GM12878 (cell line): ENCODE measurements around the gene PIERCE2. TPM values are rescaled to one million over a fixed set of nuclear protein-coding genes. Genes with fewer than 3 reads are reported as not detected.

Source experiments
- ATAC-seq: fragments of 200-7000 bp; cut with Tn5 transposase; 3 replicates; pipeline ENCODE4 v1.9.1; 2020; ENCODE audit warnings: mild to moderate bottlenecking, moderate library complexity
- BruUV-seq: library from RNA; stranded (reverse); fragments of 400-500 nt; replicated peaks from 2 replicates; lab custom pipeline; 2021; lab: Mats Ljungman, UMichigan
- CTCF ChIA-PET: fragments of 300-600 bp; sonication (Branson Sonifier 250); formaldehyde crosslinking; extraction: SDS; loops from one replicate; lab custom pipeline; 2021; ENCODE audit warnings: inconsistent platforms; lab: Yijun Ruan, JAX
- POLR2A ChIA-PET: fragments of 350-600 bp; formaldehyde crosslinking; extraction: SDS; loops from one replicate; lab custom pipeline; 2021; ENCODE audit warnings: inconsistent platforms; lab: Charles Lee
- RAD21 ChIA-PET: fragments of 300-600 bp; sonication (Branson Sonifier 250); formaldehyde crosslinking; loops from one replicate; lab custom pipeline; 2023; ENCODE audit warnings: antibody characterized with exemption; ENCODE audit not compliant: unreplicated experiment; lab: Charles Lee
- SMC1A ChIA-PET: fragments of 300-600 bp; sonication (Branson Sonifier 250); formaldehyde crosslinking; loops from one replicate; lab custom pipeline; 2023; ENCODE audit not compliant: unreplicated experiment, uncharacterized antibody; lab: Charles Lee
- DNase-seq: peaks from one replicate; pipeline ENCODE4 v3.0.0-alpha.2; 2011; ENCODE audit warnings: low read depth, low spot score
- FAIRE-seq: peaks from 3 replicates; lab custom pipeline; 2011; peaks lifted over from hg19 to GRCh38; lab: Jason Lieb, UNC
- H2AFZ ChIP-seq: 2 replicates; pipeline ENCODE4 v1.6.0; 2011; ENCODE audit warnings: low read depth, low read length, control low read depth; ENCODE audit not compliant: control insufficient read depth
- H3K27ac ChIP-seq: 2 replicates; pipeline ENCODE4 v1.5.1; 2011; ENCODE audit warnings: control low read depth; ENCODE audit not compliant: control insufficient read depth, insufficient read depth
- H3K27me3 ChIP-seq, 2 experiments: replicated peaks in 1 of 2; 2 replicates each; pipeline versions ENCODE4 v1.6.0 to v1.6.1; 2011; ENCODE audit warnings: low read length in 1 of 2; ENCODE audit not compliant: control insufficient read depth in 2 of 2, insufficient read depth in 2 of 2
- H3K36me3 ChIP-seq, 2 experiments: 2 replicates each; pipeline ENCODE4 v1.5.1; 2011; ENCODE audit warnings: low read length in 1 of 2; ENCODE audit not compliant: control insufficient read depth in 2 of 2, insufficient read depth in 2 of 2
- H3K4me1 ChIP-seq: 2 replicates; pipeline ENCODE4 v1.6.1; 2011; ENCODE audit warnings: mild to moderate bottlenecking, low read length, moderate library complexity, mixed read lengths; ENCODE audit not compliant: control insufficient read depth, insufficient read depth
- H3K4me2 ChIP-seq: 2 replicates; pipeline ENCODE4 v1.6.0; 2011; ENCODE audit warnings: control low read depth; ENCODE audit not compliant: control insufficient read depth, insufficient read depth
- H3K4me3 ChIP-seq: fragments of 200-600 bp; sonication (generic); 2 replicates; pipeline ENCODE4 v1.5.1; 2016
- H3K79me2 ChIP-seq: 2 replicates; pipeline ENCODE4 v1.6.0; 2011; ENCODE audit warnings: low read length; ENCODE audit not compliant: control insufficient read depth, insufficient read depth
- H3K9ac ChIP-seq: 2 replicates; pipeline ENCODE4 v1.8.0; 2011; ENCODE audit warnings: low read length, control low read depth, mixed read lengths; ENCODE audit not compliant: control insufficient read depth, insufficient read depth
- H3K9me3 ChIP-seq: replicated peaks from 3 replicates; pipeline ENCODE4 v1.5.1; 2011; ENCODE audit warnings: mild to moderate bottlenecking, low read length; ENCODE audit not compliant: control insufficient read depth, insufficient read depth
- H4K20me1 ChIP-seq: 2 replicates; pipeline ENCODE4 v1.6.0; 2011; ENCODE audit not compliant: control insufficient read depth, insufficient read depth
- CREB1 ChIP-seq: IDR thresholded peaks from 2 replicates; pipeline ENCODE4 v1.6.1; 2012; ENCODE audit warnings: low read depth, mild to moderate bottlenecking, inconsistent platforms
- PAX5 ChIP-seq: IDR thresholded peaks from 2 replicates; pipeline ENCODE4 v1.6.1; 2011; ENCODE audit warnings: low read depth, low read length, borderline replicate concordance
- PAX8 ChIP-seq: fragments of 450-650 bp; IDR thresholded peaks from 2 replicates; pipeline ENCODE4 v1.6.1; 2017; ENCODE audit warnings: mild to moderate bottlenecking, moderate library complexity
- POLR2A ChIP-seq: IDR thresholded peaks from 2 replicates; pipeline ENCODE4 v1.6.1; 2011; ENCODE audit warnings: low read depth, mild to moderate bottlenecking, low read length
- SMAD5 ChIP-seq: IDR thresholded peaks from 2 replicates; pipeline ENCODE4 v1.6.1; 2016; ENCODE audit warnings: antibody characterized with exemption, low read depth
- SREBF1 ChIP-seq: IDR thresholded peaks from 2 replicates; pipeline ENCODE4 v1.6.1; 2012; ENCODE audit warnings: mild to moderate bottlenecking, low read length
- SUPT20H ChIP-seq: IDR thresholded peaks from 2 replicates; pipeline ENCODE4 v1.6.1; 2011; ENCODE audit warnings: low read depth, mild to moderate bottlenecking, low read length, moderate library complexity, borderline replicate concordance; ENCODE audit not compliant: control insufficient read depth
- TCF7 ChIP-seq: IDR thresholded peaks from 2 replicates; pipeline ENCODE4 v1.6.1; 2014; ENCODE audit warnings: antibody characterized with exemption, borderline replicate concordance
- ZNF384 ChIP-seq: IDR thresholded peaks from 2 replicates; pipeline ENCODE4 v1.6.1; 2012; ENCODE audit warnings: low read depth, mild to moderate bottlenecking, low read length, improper control_type of control experiment, borderline replicate concordance
- ZZZ3 ChIP-seq: IDR thresholded peaks from 2 replicates; pipeline ENCODE4 v1.6.1; 2011; ENCODE audit warnings: low read depth; ENCODE audit not compliant: control insufficient read depth, insufficient read length
- WGBS: methylation state at CpG from one replicate; pipeline ENCODE4 v1.1.6; 2016; ENCODE audit warnings: low lambda C conversion rate; ENCODE audit not compliant: insufficient replicate concordance, insufficient coverage; ENCODE audit errors: missing lambda C conversion rate; 5-methylcytosine and 5-hydroxymethylcytosine counted together
- in situ Hi-C: fragments of 300-500 bp; cut with MboI; formaldehyde crosslinking; loops from 9 replicates; pipeline ENCODE4 v1.14.3; 2018; ENCODE audit warnings: mixed read lengths
- intact Hi-C: fragments of 100-400 bp; cut with micrococcal nuclease; formaldehyde crosslinking; loops from one replicate; pipeline ENCODE4 v1.14.2; 2022; ENCODE audit not compliant: unreplicated experiment
- polyA plus RNA-seq, 11 experiments: library from polyadenylated mRNA; depleted of rRNA in 4 of 11; unstranded in 6 of 11; stranded (reverse) in 5 of 11; fragments of >200 nt; fragmentation: Nextera tagmentation in 4 of 11; fragmentation: Illumina TruSeq in 1 of 11; extraction: Ambion mirVana in 4 of 11; extraction: Trizol in 1 of 11; gene quantifications; 1 replicate in 1 of 11; 2 replicates in 10 of 11; pipeline versions ENCODE4 v1.2.1 to v1.2.3, GENCODE V29; 2011 to 2016; ENCODE audit warnings: inconsistent platforms in 2 of 11, missing spikeins in 2 of 11, low read depth in 1 of 11
- total RNA-seq, 4 experiments: library from RNA; depleted of rRNA in 3 of 4; stranded (reverse); fragments of >200 nt in 3 of 4; fragmentation: Illumina TruSeq in 1 of 4; extraction: Trizol in 1 of 4; gene quantifications; 2 replicates each; pipeline versions ENCODE4 v1.2.1 to v1.2.3, GENCODE V29; 2013 to 2021
- TF ChIP-seq, protein P1 (sequence below): fragments of 450-650 bp; IDR thresholded peaks from 2 replicates; pipeline ENCODE4 v1.6.1; 2018; ENCODE audit warnings: borderline replicate concordance, mild to moderate bottlenecking; ENCODE audit not compliant: partially characterized antibody
- TF ChIP-seq, protein P2 (sequence below): IDR thresholded peaks from 2 replicates; pipeline ENCODE4 v1.6.1; 2011; ENCODE audit warnings: borderline replicate concordance, low read depth, mild to moderate bottlenecking, moderate library complexity, low read length; ENCODE audit not compliant: insufficient read depth, poor library complexity, severe bottlenecking
- TF ChIP-seq, protein P3 (sequence below): fragments of 450-650 bp; IDR thresholded peaks from 2 replicates; pipeline ENCODE4 v1.6.1; 2018; ENCODE audit warnings: mild to moderate bottlenecking, low read depth, moderate library complexity; ENCODE audit not compliant: partially characterized antibody
- TF ChIP-seq, protein P4 (sequence below), 3 experiments: IDR thresholded peaks in 2 of 3; conservative IDR thresholded peaks in 1 of 3; 2 replicates each; pipeline ENCODE4 v1.5.1; 2011; ENCODE audit warnings: low read depth in 3 of 3, low read length in 3 of 3, mild to moderate bottlenecking in 3 of 3, control low read depth in 2 of 3, moderate library complexity in 2 of 3, inconsistent platforms in 1 of 3, mixed read lengths in 1 of 3; ENCODE audit not compliant: control insufficient read depth in 2 of 3, insufficient read depth in 1 of 3; ENCODE audit errors: extremely low read depth in 1 of 3

The PIERCE2 gene
- total and polyA plus RNA-seq, 10 of the 15 experiments (the other 5 are each of a cell fraction or from before 2014, with no cell fraction given): 0.33 to 1.4 (median 0.89) TPM; not detected in 1

DNA sequence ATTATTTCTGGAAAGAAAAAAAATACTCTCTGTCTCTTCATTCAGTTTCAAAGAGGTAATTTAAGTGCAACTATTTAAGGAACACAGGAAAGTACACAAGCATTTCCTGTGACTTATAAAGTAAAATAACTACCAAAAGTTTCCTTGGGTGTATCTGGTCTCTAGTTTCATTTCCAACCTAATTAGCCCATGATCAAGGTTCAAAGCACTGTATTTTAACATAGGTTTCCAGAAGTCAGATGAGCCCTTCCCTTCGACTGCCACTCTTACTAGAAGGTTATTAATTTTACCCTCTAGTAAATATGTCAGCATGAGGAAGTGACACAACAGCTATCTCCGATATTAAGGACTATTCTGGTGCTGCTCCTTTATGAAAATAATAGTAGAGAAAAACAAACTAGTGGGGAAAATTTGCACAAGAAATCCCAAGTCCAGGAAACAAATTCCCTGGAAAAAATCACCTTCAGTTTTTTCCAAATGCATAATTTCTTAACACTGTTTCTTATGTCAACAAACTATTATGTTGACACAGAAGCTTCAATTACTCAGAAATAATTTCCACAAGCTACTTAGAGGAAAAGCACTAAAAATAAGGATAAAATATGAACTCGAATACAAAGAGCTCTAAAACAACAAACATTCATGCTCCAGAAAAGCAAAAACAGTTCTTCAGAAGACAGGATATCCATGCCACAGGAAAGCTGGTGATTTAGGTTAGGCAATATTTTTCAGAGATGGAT lies 35.4 kb upstream of the PIERCE2 start:
- Histone ChIP-seq H3K27ac (peak overlapping the region; percentile 50), H3K4me2 (peak overlapping the region; percentile 63)
- 8% methylated on average over 3 of the region's 3 CpGs for WGBS
- TF ChIP-seq ZZZ3 (no peak), PAX5 (no peak), CREB1 (no peak), SMAD5 (no peak), SREBF1 (no peak), PAX8 (no peak), ZNF384 (no peak), POLR2A (no peak), SUPT20H (no peak), TCF7 (no peak)
- TF ChIP-seq, protein P1, sequence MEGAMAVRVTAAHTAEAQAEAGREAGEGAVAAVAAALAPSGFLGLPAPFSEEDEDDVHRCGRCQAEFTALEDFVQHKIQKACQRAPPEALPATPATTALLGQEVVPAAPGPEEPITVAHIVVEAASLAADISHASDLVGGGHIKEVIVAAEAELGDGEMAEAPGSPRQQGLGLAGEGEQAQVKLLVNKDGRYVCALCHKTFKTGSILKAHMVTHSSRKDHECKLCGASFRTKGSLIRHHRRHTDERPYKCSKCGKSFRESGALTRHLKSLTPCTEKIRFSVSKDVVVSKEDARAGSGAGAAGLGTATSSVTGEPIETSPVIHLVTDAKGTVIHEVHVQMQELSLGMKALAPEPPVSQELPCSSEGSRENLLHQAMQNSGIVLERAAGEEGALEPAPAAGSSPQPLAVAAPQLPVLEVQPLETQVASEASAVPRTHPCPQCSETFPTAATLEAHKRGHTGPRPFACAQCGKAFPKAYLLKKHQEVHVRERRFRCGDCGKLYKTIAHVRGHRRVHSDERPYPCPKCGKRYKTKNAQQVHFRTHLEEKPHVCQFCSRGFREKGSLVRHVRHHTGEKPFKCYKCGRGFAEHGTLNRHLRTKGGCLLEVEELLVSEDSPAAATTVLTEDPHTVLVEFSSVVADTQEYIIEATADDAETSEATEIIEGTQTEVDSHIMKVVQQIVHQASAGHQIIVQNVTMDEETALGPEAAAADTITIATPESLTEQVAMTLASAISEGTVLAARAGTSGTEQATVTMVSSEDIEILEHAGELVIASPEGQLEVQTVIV: no peak
- TF ChIP-seq, protein P2, sequence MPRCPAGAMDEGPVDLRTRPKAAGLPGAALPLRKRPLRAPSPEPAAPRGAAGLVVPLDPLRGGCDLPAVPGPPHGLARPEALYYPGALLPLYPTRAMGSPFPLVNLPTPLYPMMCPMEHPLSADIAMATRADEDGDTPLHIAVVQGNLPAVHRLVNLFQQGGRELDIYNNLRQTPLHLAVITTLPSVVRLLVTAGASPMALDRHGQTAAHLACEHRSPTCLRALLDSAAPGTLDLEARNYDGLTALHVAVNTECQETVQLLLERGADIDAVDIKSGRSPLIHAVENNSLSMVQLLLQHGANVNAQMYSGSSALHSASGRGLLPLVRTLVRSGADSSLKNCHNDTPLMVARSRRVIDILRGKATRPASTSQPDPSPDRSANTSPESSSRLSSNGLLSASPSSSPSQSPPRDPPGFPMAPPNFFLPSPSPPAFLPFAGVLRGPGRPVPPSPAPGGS: no peak
- TF ChIP-seq, protein P3, sequence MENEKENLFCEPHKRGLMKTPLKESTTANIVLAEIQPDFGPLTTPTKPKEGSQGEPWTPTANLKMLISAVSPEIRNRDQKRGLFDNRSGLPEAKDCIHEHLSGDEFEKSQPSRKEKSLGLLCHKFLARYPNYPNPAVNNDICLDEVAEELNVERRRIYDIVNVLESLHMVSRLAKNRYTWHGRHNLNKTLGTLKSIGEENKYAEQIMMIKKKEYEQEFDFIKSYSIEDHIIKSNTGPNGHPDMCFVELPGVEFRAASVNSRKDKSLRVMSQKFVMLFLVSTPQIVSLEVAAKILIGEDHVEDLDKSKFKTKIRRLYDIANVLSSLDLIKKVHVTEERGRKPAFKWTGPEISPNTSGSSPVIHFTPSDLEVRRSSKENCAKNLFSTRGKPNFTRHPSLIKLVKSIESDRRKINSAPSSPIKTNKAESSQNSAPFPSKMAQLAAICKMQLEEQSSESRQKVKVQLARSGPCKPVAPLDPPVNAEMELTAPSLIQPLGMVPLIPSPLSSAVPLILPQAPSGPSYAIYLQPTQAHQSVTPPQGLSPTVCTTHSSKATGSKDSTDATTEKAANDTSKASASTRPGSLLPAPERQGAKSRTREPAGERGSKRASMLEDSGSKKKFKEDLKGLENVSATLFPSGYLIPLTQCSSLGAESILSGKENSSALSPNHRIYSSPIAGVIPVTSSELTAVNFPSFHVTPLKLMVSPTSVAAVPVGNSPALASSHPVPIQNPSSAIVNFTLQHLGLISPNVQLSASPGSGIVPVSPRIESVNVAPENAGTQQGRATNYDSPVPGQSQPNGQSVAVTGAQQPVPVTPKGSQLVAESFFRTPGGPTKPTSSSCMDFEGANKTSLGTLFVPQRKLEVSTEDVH: no peak
- TF ChIP-seq, protein P4, sequence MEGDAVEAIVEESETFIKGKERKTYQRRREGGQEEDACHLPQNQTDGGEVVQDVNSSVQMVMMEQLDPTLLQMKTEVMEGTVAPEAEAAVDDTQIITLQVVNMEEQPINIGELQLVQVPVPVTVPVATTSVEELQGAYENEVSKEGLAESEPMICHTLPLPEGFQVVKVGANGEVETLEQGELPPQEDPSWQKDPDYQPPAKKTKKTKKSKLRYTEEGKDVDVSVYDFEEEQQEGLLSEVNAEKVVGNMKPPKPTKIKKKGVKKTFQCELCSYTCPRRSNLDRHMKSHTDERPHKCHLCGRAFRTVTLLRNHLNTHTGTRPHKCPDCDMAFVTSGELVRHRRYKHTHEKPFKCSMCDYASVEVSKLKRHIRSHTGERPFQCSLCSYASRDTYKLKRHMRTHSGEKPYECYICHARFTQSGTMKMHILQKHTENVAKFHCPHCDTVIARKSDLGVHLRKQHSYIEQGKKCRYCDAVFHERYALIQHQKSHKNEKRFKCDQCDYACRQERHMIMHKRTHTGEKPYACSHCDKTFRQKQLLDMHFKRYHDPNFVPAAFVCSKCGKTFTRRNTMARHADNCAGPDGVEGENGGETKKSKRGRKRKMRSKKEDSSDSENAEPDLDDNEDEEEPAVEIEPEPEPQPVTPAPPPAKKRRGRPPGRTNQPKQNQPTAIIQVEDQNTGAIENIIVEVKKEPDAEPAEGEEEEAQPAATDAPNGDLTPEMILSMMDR (IDR thresholded peaks at IDR 0.05 in 2 of 3, conservative IDR thresholded peaks at IDR 0.05 in 1 of 3; ENCODE audit: control insufficient read depth in 2 of 3, extremely low read depth in 1 of 3, insufficient read depth in 1 of 3, low read depth in 3 of 3, low read length in 3 of 3): no peak

More for the DNA sequence above, 35.4 kb upstream of the PIERCE2 start:
- ChIA-PET POLR2A (interaction anchor here (1.0 kb wide), 1 partner anchor 26 kb away, joined by 3 read pairs; no protein-coding TSS in a partner anchor), SMC1A (interaction anchor here (0.9 to 4.1 kb wide), 8 partner anchors 10 to 67 kb away, joined by 3 to 20 read pairs (median 5); partner anchors contain the start of genes CCPG1 and PIERCE2), RAD21 (interaction anchor here (1.0 to 1.2 kb wide), 2 partner anchors 62 to 67 kb away, joined by 3 read pairs; no protein-coding TSS in a partner anchor), CTCF (interaction anchor here (1.2 to 3.6 kb wide), 5 partner anchors 34 to 154 kb away, joined by 3 to 19 read pairs (median 7); partner anchors contain the start of genes CCPG1 and PIERCE2)
- H3K36me3 ChIP-seq: peaks cover 0 to 5% of the 10 kb centered on the region in 2 experiments; a peak in 2 of 4 replicates
- ATAC-seq: peak; percentile 80
- peak overlapping the region; percentile 10; the same call in 1 of the 2 replicates for H3K4me3 ChIP-seq
- no peak for FAIRE-seq
- no peaks in the 10 kb centered on the region for H3K27me3 ChIP-seq
- H3K9ac ChIP-seq: no peak overlapping the region
- in situ Hi-C loops: no loop called here
- no TSS peak for BruUV-seq
- H3K79me2 ChIP-seq: no peaks in the 10 kb centered on the region
- no peaks in the 10 kb centered on the region for H3K9me3 ChIP-seq
- intact Hi-C loops: no loop called here
- H3K4me1 ChIP-seq: peaks cover 7% of the 10 kb centered on the region
- peak; percentile 24 for DNase-seq
- H4K20me1 ChIP-seq: no peaks in the 10 kb centered on the region
- peak overlapping the region; percentile 69 for H2AFZ ChIP-seq
